Gastrocnemius medialis (tissue), 4 donors: ENCODE results near the gene TMTC2.

Experiments used
- CTCF ChIP-seq, 5 experiments: fragments of 450-650 bp in 3 of 5; fragments of 200-600 bp in 2 of 5; sonication (generic) in 2 of 5; IDR thresholded peaks in 4 of 5; conservative IDR thresholded peaks in 1 of 5; 1 replicate in 4 of 5; 2 replicates in 1 of 5; pipeline ENCODE4 v1.5.1; 2016 to 2019; ENCODE audit warnings: antibody characterized with exemption in 5 of 5, mild to moderate bottlenecking in 3 of 5, moderate library complexity in 3 of 5
- POLR2A ChIP-seq, 2 donors: fragments of 450-650 bp; IDR thresholded peaks; one replicate each; pipeline ENCODE4 v1.6.1; 2017; ENCODE audit warnings: antibody characterized with exemption in 2 of 2, mild to moderate bottlenecking in 2 of 2, moderate library complexity in 2 of 2

DNA sequence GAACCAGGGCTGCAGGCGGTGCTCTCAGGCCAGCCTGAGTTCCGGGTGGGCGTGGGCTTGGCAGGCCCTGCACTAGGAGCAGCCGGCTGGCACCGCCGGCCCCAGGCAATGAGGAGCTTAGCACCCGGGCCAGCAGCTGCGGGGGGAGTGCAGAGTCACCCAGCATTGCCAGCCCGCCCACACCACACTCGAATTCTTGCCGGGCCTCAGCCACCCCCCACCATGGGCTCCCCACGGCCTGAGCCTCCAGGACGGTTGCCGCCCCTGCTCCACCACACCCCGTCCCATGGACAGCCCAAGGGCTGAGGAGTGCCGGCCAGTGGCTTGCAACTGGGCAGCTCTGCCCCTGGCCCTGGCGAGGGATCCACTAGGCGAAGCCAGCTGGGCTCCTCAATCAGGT lies 453.4 kb downstream of the TMTC2 start:
- TF ChIP-seq CTCF (IDR thresholded peaks at IDR 0.05 in 4 of 5, conservative IDR thresholded peaks at IDR 0.05 in 1 of 5): no peak
- TF ChIP-seq POLR2A (IDR thresholded peaks at IDR 0.05): no peak
